Measurements from ENCODE around the gene SLC9A3.

SLC9A3 gene

DNA sequence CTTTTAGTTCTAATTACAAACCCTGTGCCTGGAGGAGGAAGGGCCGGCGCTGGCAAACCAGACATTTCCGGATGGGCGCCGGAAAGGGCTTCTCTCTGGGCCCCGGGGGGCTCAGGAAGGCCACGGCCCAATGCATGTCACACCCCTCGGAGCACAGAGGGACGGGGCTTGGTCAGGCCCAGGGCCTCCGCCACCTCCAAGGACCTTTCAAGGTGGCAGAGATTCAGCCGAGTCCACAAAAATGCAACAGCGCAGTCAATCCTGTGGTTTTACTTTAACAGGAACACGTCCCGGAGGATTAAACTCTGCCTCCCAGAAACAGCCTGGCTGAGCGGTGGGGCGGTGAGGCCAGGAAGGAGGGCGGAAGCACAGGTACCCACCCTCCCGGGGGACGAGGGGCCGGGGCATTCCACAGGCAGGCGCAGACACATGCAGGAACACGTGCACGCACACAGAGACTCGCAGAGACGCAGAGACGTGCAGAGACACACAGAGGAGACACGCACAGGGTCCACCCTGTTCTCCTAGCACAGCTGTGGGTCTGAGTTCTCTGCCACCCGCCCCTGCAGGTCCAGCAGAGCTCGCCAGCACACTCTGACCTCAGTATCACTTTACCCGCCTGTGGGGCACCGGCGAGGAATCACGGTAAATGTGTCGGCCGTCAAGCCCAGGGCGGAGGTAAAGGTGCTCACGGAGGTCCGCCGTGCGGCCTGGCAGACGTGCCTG, 23.0 kb downstream of the SLC9A3 start:
- no peaks in the 10 kb centered on the region for H3K79me1 ChIP-seq (ENCODE audit: low read depth, low read length)
- H3K9me3 ChIP-seq (replicated peaks in 1 of 2; ENCODE audit: control insufficient read depth in 2 of 2, insufficient read depth in 1 of 2, low read depth in 1 of 2, low read length in 2 of 2), result no peaks in the 10 kb centered on the region
- H2AFZ ChIP-seq (ENCODE audit: low read length), result no peak overlapping the region
- H2AK5ac ChIP-seq (ENCODE audit: low read depth, low read length), result peak overlapping the region; percentile 70
- H3K4me2 ChIP-seq (ENCODE audit: insufficient read depth, low read length, poor library complexity, severe bottlenecking), result no peak overlapping the region
- H3K4me1 ChIP-seq (ENCODE audit: control insufficient read depth in 2 of 2, insufficient read depth in 1 of 2, low read depth in 1 of 2, low read length in 2 of 2), result peaks cover 0 to 5% of the 10 kb centered on the region in 2 donors
- no peak for DNase-seq (ENCODE audit: low spot score)
- no peak overlapping the region for H2BK12ac ChIP-seq (ENCODE audit: low read length)
- H3K4ac ChIP-seq (ENCODE audit: low read length), result no peak overlapping the region
- H2BK15ac ChIP-seq (ENCODE audit: low read length), result no peak overlapping the region
- no peak overlapping the region for H4K91ac ChIP-seq (ENCODE audit: low read depth, low read length, poor library complexity)
- H3K27me3 ChIP-seq (ENCODE audit: control insufficient read depth in 3 of 3, insufficient read depth in 3 of 3, low read depth in 1 of 3, low read length in 3 of 3), result peaks cover 2 to 38% (median 35%) of the 10 kb centered on the region in 3 experiments
- peak overlapping the region; percentile 61 for H3K18ac ChIP-seq (ENCODE audit: low read length)
- no peak overlapping the region for H3K4me3 ChIP-seq (ENCODE audit: low read length in 2 of 2)
- H3K9ac ChIP-seq (ENCODE audit: low read depth, low read length, poor library complexity), result no peak overlapping the region
- no peaks in the 10 kb centered on the region for H3K36me3 ChIP-seq (replicated peaks in 1 of 2; ENCODE audit: control insufficient read depth in 2 of 2, insufficient read depth in 2 of 2, low read length in 2 of 2)
- H3K23ac ChIP-seq (ENCODE audit: low read depth, low read length, poor library complexity), result peak overlapping the region; percentile 8
- no peak overlapping the region for H2BK120ac ChIP-seq (ENCODE audit: low read depth, low read length)
- H2BK5ac ChIP-seq (ENCODE audit: low read length), result no peak overlapping the region
- H3K14ac ChIP-seq (ENCODE audit: low read length), result peak overlapping the region; percentile 89
- no peak overlapping the region for H3K27ac ChIP-seq (replicated peaks; ENCODE audit: low read length)
- WGBS, 2 donors (ENCODE audit: extremely low coverage in 2 of 2, insufficient read length in 2 of 2, insufficient replicate concordance in 1 of 2), result no CpG with 5 or more reads among the region's 41 CpGs
- H4K8ac ChIP-seq (ENCODE audit: low read depth, low read length), result no peak overlapping the region

DNA sequence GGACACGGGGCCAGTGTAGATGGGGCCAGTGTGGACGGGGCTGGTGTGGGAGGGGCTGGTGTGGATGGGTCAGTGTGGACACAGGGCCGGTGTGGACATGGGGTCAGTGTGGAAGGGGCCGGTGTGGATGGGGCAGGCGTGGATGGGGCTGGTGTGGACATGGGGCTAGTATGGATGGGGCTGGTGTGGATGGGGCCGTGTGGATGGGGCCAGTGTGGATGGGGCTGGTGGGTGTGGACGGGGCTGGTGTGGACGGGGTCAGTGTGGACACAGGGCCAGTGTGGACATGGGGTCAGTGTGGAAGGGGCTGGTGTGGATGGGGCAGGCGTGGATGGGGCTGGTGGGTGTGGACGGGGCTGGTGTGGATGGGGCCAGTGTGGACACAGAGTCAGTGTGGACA, 23.8 kb downstream of the SLC9A3 start:
- peak overlapping the region; percentile 86 for H2AK5ac ChIP-seq (ENCODE audit: low read depth, low read length)
- peak overlapping the region; percentile 83 for H3K18ac ChIP-seq (ENCODE audit: low read length)
- no peak for DNase-seq (ENCODE audit: low spot score)
- no peaks in the 10 kb centered on the region for H3K4me1 ChIP-seq (ENCODE audit: control insufficient read depth in 2 of 2, insufficient read depth in 1 of 2, low read depth in 1 of 2, low read length in 2 of 2)
- peak overlapping the region; percentile 73 for H3K23ac ChIP-seq (ENCODE audit: low read depth, low read length, poor library complexity)
- H3K14ac ChIP-seq (ENCODE audit: low read length), result peak overlapping the region; percentile 89
- peak overlapping the region; percentile 31 for H2BK120ac ChIP-seq (ENCODE audit: low read depth, low read length)
- H2BK15ac ChIP-seq (ENCODE audit: low read length), result peak overlapping the region; percentile 33
- H4K91ac ChIP-seq (ENCODE audit: low read depth, low read length, poor library complexity), result no peak overlapping the region
- no peaks in the 10 kb centered on the region for H3K36me3 ChIP-seq (replicated peaks in 1 of 2; ENCODE audit: control insufficient read depth in 2 of 2, insufficient read depth in 2 of 2, low read length in 2 of 2)
- no peak overlapping the region for H3K4me2 ChIP-seq (ENCODE audit: insufficient read depth, low read length, poor library complexity, severe bottlenecking)
- peak overlapping the region; percentile 75 for H2BK5ac ChIP-seq (ENCODE audit: low read length)
- H3K9me3 ChIP-seq (replicated peaks in 1 of 2; ENCODE audit: control insufficient read depth in 2 of 2, insufficient read depth in 1 of 2, low read depth in 1 of 2, low read length in 2 of 2), result no peaks in the 10 kb centered on the region
- peak overlapping the region; percentile 44 for H3K9ac ChIP-seq (ENCODE audit: low read depth, low read length, poor library complexity)
- H3K4me3 ChIP-seq (ENCODE audit: low read length in 2 of 2), result no peak overlapping the region
- H4K8ac ChIP-seq (ENCODE audit: low read depth, low read length), result no peak overlapping the region
- H3K4ac ChIP-seq (ENCODE audit: low read length), result peak overlapping the region; percentile 66
- peak overlapping the region; percentile 84 for H2BK12ac ChIP-seq (ENCODE audit: low read length)
- H2AFZ ChIP-seq (ENCODE audit: low read length), result no peak overlapping the region
- WGBS, 2 donors (ENCODE audit: extremely low coverage in 2 of 2, insufficient read length in 2 of 2, insufficient replicate concordance in 1 of 2), result no CpG with 5 or more reads among the region's 10 CpGs
- no peaks in the 10 kb centered on the region for H3K79me1 ChIP-seq (ENCODE audit: low read depth, low read length)
- H3K27me3 ChIP-seq (ENCODE audit: control insufficient read depth in 3 of 3, insufficient read depth in 3 of 3, low read depth in 1 of 3, low read length in 3 of 3), result peaks cover 6 to 43% (median 34%) of the 10 kb centered on the region in 3 experiments
- no peak overlapping the region for H3K27ac ChIP-seq (replicated peaks; ENCODE audit: low read length)

DNA sequence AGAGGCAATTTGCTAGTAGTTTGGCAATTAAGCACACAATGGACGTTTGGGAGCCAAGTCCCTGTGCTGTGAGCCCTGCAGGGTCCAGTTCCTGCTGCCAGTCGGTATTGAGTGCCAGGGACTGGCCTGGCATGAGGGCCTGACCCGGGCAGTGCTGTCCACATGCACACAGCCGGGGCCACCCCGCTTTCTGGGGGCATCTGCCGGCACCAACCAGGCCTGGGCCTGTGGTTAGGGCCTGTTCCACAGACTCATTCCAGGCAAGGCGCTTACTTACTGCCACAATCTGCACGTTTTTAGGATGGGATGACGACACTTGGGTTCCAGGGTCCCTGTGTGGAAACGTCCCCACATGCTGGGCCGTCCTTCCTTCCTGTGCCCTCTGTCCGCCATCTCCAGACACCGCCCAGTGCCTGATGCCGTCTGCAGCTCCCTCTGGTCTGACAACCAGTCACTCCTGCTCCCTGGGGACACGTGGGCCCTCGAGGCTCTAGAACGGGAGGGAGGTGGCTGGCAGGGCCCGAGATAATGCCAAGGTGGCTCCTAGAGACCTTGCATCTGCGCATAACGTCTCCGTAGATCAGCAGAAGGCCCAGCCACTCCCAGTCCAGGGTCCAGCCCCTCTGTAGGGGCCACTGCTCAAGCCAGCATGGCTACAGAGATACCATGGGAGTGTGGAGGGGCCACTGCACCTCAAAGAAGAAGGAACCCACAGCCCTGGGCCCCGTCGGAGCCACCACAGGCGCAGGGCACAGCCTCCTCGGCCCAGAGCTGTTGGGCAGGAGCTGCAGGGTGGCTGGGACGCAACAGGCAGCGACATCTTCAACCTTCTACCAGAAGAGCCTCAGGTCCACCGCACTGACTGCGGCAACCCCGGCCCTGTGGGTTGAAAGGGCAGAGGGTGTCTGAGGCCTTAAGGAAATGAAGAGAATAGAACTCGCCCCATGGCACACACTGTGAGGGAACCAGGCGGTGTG, 24.7 kb downstream of the SLC9A3 start:
- Histone ChIP-seq H3K36me3 (replicated peaks in 1 of 2; ENCODE audit: control insufficient read depth in 2 of 2, insufficient read depth in 2 of 2, low read length in 2 of 2) (no peaks in the 10 kb centered on the region), H4K8ac (ENCODE audit: low read depth, low read length) (peak overlapping the region; percentile 4), H3K27me3 (ENCODE audit: control insufficient read depth in 3 of 3, insufficient read depth in 3 of 3, low read depth in 1 of 3, low read length in 3 of 3) (peaks cover 13 to 46% (median 37%) of the 10 kb centered on the region in 3 experiments), H2BK12ac (ENCODE audit: low read length) (peak overlapping the region; percentile 58), H3K18ac (ENCODE audit: low read length) (peak overlapping the region; percentile 76), H4K91ac (ENCODE audit: low read depth, low read length, poor library complexity) (no peak overlapping the region), H2BK15ac (ENCODE audit: low read length) (peak overlapping the region; percentile 33), H3K9me3 (replicated peaks in 1 of 2; ENCODE audit: control insufficient read depth in 2 of 2, insufficient read depth in 1 of 2, low read depth in 1 of 2, low read length in 2 of 2) (no peaks in the 10 kb centered on the region), H3K23ac (ENCODE audit: low read depth, low read length, poor library complexity) (peak overlapping the region; percentile 52), H3K27ac (replicated peaks; ENCODE audit: low read length) (no peak overlapping the region), H3K4ac (ENCODE audit: low read length) (no peak overlapping the region), H2BK5ac (ENCODE audit: low read length) (peak overlapping the region; percentile 75), H2BK120ac (ENCODE audit: low read depth, low read length) (peak overlapping the region; percentile 31), H3K4me3 (ENCODE audit: low read length in 2 of 2) (no peak overlapping the region), H3K14ac (ENCODE audit: low read length) (peak overlapping the region; percentile 39), H3K79me1 (ENCODE audit: low read depth, low read length) (no peaks in the 10 kb centered on the region), H2AK5ac (ENCODE audit: low read depth, low read length) (peak overlapping the region; percentile 86), H3K9ac (ENCODE audit: low read depth, low read length, poor library complexity) (no peak overlapping the region), H3K4me2 (ENCODE audit: insufficient read depth, low read length, poor library complexity, severe bottlenecking) (no peak overlapping the region), H3K4me1 (ENCODE audit: control insufficient read depth in 2 of 2, insufficient read depth in 1 of 2, low read depth in 1 of 2, low read length in 2 of 2) (no peaks in the 10 kb centered on the region), H2AFZ (ENCODE audit: low read length) (no peak overlapping the region)
- DNase-seq (ENCODE audit: low spot score), result no peak
- WGBS, 2 donors (ENCODE audit: extremely low coverage in 2 of 2, insufficient read length in 2 of 2, insufficient replicate concordance in 1 of 2), result no CpG with 5 or more reads among the region's 32 CpGs

Data from neuronal stem cell (in vitro differentiated cells).